ENCODE data around the gene ANO9.
"Not testable (repeated sequence)": the region's sequence is repeated elsewhere in the genome, so short reads cannot be mapped to it uniquely, and the experiment has no call there.

ANO9 gene

GRCh38 chr11:471468-472145, 29.8 kb upstream of the ANO9 start:
- no peak overlapping the region for H2AFZ ChIP-seq (ENCODE audit: insufficient read depth, low read length, poor library complexity)
- DNase-seq = no peak
- peaks cover 8% of the 10 kb centered on the region for H3K79me1 ChIP-seq (ENCODE audit: low read length)
- no peak overlapping the region for H3K27ac ChIP-seq (ENCODE audit: low read depth, low read length)
- H3K23ac ChIP-seq (ENCODE audit: low read length) = no peak overlapping the region
- H3K4me1 ChIP-seq (ENCODE audit: control insufficient read depth in 1 of 2, insufficient read depth in 2 of 2, low read length in 2 of 2) = peaks cover 18 to 29% of the 10 kb centered on the region in 2 experiments
- no peak overlapping the region for H3K9ac ChIP-seq (ENCODE audit: low read length)
- H3K4ac ChIP-seq (ENCODE audit: low read depth, low read length) = peak overlapping the region; percentile 1
- no peak overlapping the region for H3K4me2 ChIP-seq (ENCODE audit: low read length)
- no peak overlapping the region for H3K18ac ChIP-seq (ENCODE audit: low read length)
- no peak overlapping the region for H2AK5ac ChIP-seq (ENCODE audit: low read length)
- peaks cover 2% of the 10 kb centered on the region for H3K79me2 ChIP-seq (ENCODE audit: control insufficient read depth, insufficient read depth, low read length, poor library complexity)
- no peak overlapping the region for H2BK12ac ChIP-seq (ENCODE audit: low read length)
- WGBS (ENCODE audit: extremely low coverage, insufficient coverage, insufficient read length) = no CpG with 5 or more reads among the region's 61 CpGs
- no peak overlapping the region for H3K14ac ChIP-seq (ENCODE audit: low read length)
- H3K4me3 ChIP-seq (ENCODE audit: low read depth, low read length) = peak overlapping the region; percentile 27
- H2BK120ac ChIP-seq (ENCODE audit: insufficient read depth, low read length, poor library complexity) = no peak overlapping the region
- H3K27me3 ChIP-seq (ENCODE audit: insufficient read depth, low read length) = no peaks in the 10 kb centered on the region
- no peak overlapping the region for H4K8ac ChIP-seq (ENCODE audit: low read depth, low read length)
- H3K36me3 ChIP-seq (ENCODE audit: control insufficient read depth in 1 of 2, insufficient read depth in 2 of 2, low read length in 2 of 2) = peaks cover 4 to 12% of the 10 kb centered on the region in 2 experiments
- no peak overlapping the region for H4K91ac ChIP-seq (ENCODE audit: low read depth, low read length)
- no peak overlapping the region for H2BK5ac ChIP-seq (ENCODE audit: low read depth, low read length, poor library complexity)
- H4K12ac ChIP-seq (ENCODE audit: low read depth, low read length) = no peak overlapping the region
- peaks cover 6% of the 10 kb centered on the region for H3K9me3 ChIP-seq (ENCODE audit: insufficient read depth, low read depth, low read length)

DNA sequence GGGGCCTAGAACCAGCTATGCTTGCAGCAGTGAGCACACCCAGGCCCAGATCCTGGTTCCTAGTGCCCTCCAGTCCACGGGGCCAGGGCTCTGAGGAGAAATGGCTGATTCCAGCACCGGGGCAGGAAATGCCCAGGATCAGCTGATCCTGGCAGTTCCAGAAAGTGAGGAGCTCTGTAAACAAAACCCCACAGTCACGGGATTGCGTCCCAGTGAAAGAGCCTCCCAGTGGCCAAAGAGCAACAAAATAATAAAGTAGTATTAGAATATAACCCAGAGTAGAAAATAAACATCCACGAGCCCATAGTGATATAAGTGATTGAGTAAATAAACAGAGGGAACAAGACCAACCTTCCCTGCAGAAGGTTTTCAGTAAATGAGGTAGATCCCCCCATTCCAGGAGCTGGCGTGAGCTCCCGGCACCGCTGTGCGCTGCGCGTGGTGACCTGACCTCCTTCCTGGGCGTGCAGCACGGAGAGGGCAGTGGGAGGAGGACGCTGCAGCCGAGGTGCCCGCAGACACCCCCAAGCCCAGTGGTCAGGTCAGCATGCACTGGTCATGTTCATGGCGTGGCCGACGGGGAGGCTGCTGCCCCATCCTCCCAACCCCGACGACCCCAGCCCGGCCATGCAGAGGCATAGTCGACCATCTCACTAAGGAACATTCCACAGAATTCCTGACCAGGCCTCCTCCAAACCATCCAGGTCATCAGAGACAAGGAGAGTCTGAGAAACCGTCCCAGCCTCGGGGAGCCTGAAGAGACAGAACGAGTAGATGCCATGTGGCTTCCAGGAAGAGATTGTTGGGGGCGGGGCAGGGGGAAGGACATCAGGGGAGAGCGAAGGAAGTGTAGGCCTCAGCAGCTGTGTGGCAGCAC, 28.1 kb upstream of the ANO9 start:
- H4K12ac ChIP-seq (ENCODE audit: low read depth, low read length) = peak overlapping the region; percentile 22
- peaks cover 1% of the 10 kb centered on the region for H3K9me3 ChIP-seq (ENCODE audit: insufficient read depth, low read depth, low read length)
- peak overlapping the region; percentile 57 for H3K4ac ChIP-seq (ENCODE audit: low read depth, low read length)
- DNase-seq = no peak
- no CpG with 5 or more reads among the region's 28 CpGs for WGBS (ENCODE audit: extremely low coverage, insufficient coverage, insufficient read length)
- no peak overlapping the region for H2BK5ac ChIP-seq (ENCODE audit: low read depth, low read length, poor library complexity)
- peak overlapping the region; percentile 95 for H3K18ac ChIP-seq (ENCODE audit: low read length)
- H3K79me1 ChIP-seq (ENCODE audit: low read length) = peaks cover 13% of the 10 kb centered on the region
- H3K36me3 ChIP-seq (ENCODE audit: control insufficient read depth in 1 of 2, insufficient read depth in 2 of 2, low read length in 2 of 2) = peaks cover 0 to 6% of the 10 kb centered on the region in 2 experiments
- peak overlapping the region; percentile 68 for H2BK120ac ChIP-seq (ENCODE audit: insufficient read depth, low read length, poor library complexity)
- no peak overlapping the region for H3K4me3 ChIP-seq (ENCODE audit: low read depth, low read length)
- H2AFZ ChIP-seq (ENCODE audit: insufficient read depth, low read length, poor library complexity) = peak overlapping the region; percentile 56
- H3K4me1 ChIP-seq (ENCODE audit: control insufficient read depth in 1 of 2, insufficient read depth in 2 of 2, low read length in 2 of 2) = peaks cover 28 to 35% of the 10 kb centered on the region in 2 experiments
- no peaks in the 10 kb centered on the region for H3K27me3 ChIP-seq (ENCODE audit: insufficient read depth, low read length)
- H4K91ac ChIP-seq (ENCODE audit: low read depth, low read length) = peak overlapping the region; percentile 69
- H2BK12ac ChIP-seq (ENCODE audit: low read length) = peak overlapping the region; percentile 46
- H3K4me2 ChIP-seq (ENCODE audit: low read length) = no peak overlapping the region
- peak overlapping the region; percentile 64 for H4K8ac ChIP-seq (ENCODE audit: low read depth, low read length)
- H3K79me2 ChIP-seq (ENCODE audit: control insufficient read depth, insufficient read depth, low read length, poor library complexity) = peaks cover 2% of the 10 kb centered on the region
- peak overlapping the region; percentile 91 for H3K14ac ChIP-seq (ENCODE audit: low read length)
- peak overlapping the region; percentile 92 for H2AK5ac ChIP-seq (ENCODE audit: low read length)
- no peak overlapping the region for H3K27ac ChIP-seq (ENCODE audit: low read depth, low read length)
- H3K9ac ChIP-seq (ENCODE audit: low read length) = no peak overlapping the region
- H3K23ac ChIP-seq (ENCODE audit: low read length) = no peak overlapping the region

- not testable (repeated sequence) for H2BK12ac ChIP-seq (ENCODE audit: low read length); H3K23ac ChIP-seq (ENCODE audit: low read length); H2BK5ac ChIP-seq (ENCODE audit: low read depth, low read length, poor library complexity); DNase-seq; H3K36me3 ChIP-seq (ENCODE audit: control insufficient read depth in 1 of 2, insufficient read depth in 2 of 2, low read length in 2 of 2); H2AFZ ChIP-seq (ENCODE audit: insufficient read depth, low read length, poor library complexity); H2BK120ac ChIP-seq (ENCODE audit: insufficient read depth, low read length, poor library complexity); H3K9me3 ChIP-seq (ENCODE audit: insufficient read depth, low read depth, low read length); H3K4ac ChIP-seq (ENCODE audit: low read depth, low read length); H3K27me3 ChIP-seq (ENCODE audit: insufficient read depth, low read length); H3K9ac ChIP-seq (ENCODE audit: low read length); H3K79me2 ChIP-seq (ENCODE audit: control insufficient read depth, insufficient read depth, low read length, poor library complexity); H3K27ac ChIP-seq (ENCODE audit: low read depth, low read length); H3K4me3 ChIP-seq (ENCODE audit: low read depth, low read length); H3K18ac ChIP-seq (ENCODE audit: low read length); H3K4me2 ChIP-seq (ENCODE audit: low read length); H4K12ac ChIP-seq (ENCODE audit: low read depth, low read length)
- peak overlapping the region; percentile 2 for H4K8ac ChIP-seq (ENCODE audit: low read depth, low read length)
- H3K4me1 ChIP-seq (ENCODE audit: control insufficient read depth in 1 of 2, insufficient read depth in 2 of 2, low read length in 2 of 2) = peaks cover 28 to 39% of the 10 kb centered on the region in 2 experiments
- peak overlapping the region; percentile 0 for H4K91ac ChIP-seq (ENCODE audit: low read depth, low read length)
- no CpG with 5 or more reads among the region's 19 CpGs for WGBS (ENCODE audit: extremely low coverage, insufficient coverage, insufficient read length)
- peak overlapping the region; percentile 3 for H2AK5ac ChIP-seq (ENCODE audit: low read length)
- H3K14ac ChIP-seq (ENCODE audit: low read length) = peak overlapping the region; percentile 25
- H3K79me1 ChIP-seq (ENCODE audit: low read length) = peaks cover 13% of the 10 kb centered on the region
Measured at GRCh38 chr11:469026-469683, 27.3 kb upstream of the ANO9 start.

DNA sequence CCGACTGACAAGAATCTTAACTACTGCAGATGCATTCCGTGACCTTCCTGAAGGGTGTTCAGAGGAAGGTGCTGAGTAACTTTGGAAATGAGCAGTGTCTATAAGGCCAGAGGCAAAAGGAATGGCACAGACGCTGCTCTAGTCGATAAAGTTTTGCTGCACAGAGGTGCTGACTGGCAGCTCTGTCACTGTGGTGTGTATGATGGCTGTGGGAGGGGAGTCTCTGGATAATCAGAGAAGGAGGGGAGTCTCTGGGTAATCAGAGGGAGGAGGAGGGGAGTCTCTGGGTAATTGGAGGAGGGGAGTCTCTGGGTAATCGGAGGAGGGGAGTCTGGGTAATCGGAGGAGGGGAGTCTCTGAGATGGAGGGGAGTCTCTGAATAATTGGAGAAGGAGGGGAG, 26.7 kb upstream of the ANO9 start:
- Histone ChIP-seq H3K27ac (ENCODE audit: low read depth, low read length) (no peak overlapping the region), H3K9ac (ENCODE audit: low read length) (no peak overlapping the region), H2BK12ac (ENCODE audit: low read length) (no peak overlapping the region), H2BK5ac (ENCODE audit: low read depth, low read length, poor library complexity) (no peak overlapping the region), H3K36me3 (ENCODE audit: control insufficient read depth in 1 of 2, insufficient read depth in 2 of 2, low read length in 2 of 2) (peaks cover 3 to 5% of the 10 kb centered on the region in 2 experiments), H3K4me2 (ENCODE audit: low read length) (no peak overlapping the region), H3K23ac (ENCODE audit: low read length) (no peak overlapping the region), H4K12ac (ENCODE audit: low read depth, low read length) (no peak overlapping the region), H3K18ac (ENCODE audit: low read length) (no peak overlapping the region), H3K14ac (ENCODE audit: low read length) (no peak overlapping the region), H2AK5ac (ENCODE audit: low read length) (no peak overlapping the region), H3K4ac (ENCODE audit: low read depth, low read length) (no peak overlapping the region), H4K8ac (ENCODE audit: low read depth, low read length) (no peak overlapping the region), H4K91ac (ENCODE audit: low read depth, low read length) (peak overlapping the region; percentile 47), H3K9me3 (ENCODE audit: insufficient read depth, low read depth, low read length) (peaks cover 1% of the 10 kb centered on the region), H3K4me3 (ENCODE audit: low read depth, low read length) (no peak overlapping the region), H2BK120ac (ENCODE audit: insufficient read depth, low read length, poor library complexity) (no peak overlapping the region), H2AFZ (ENCODE audit: insufficient read depth, low read length, poor library complexity) (no peak overlapping the region), H3K27me3 (ENCODE audit: insufficient read depth, low read length) (no peaks in the 10 kb centered on the region), H3K79me2 (ENCODE audit: control insufficient read depth, insufficient read depth, low read length, poor library complexity) (peaks cover 2% of the 10 kb centered on the region), H3K4me1 (ENCODE audit: control insufficient read depth in 1 of 2, insufficient read depth in 2 of 2, low read length in 2 of 2) (peaks cover 28 to 39% of the 10 kb centered on the region in 2 experiments), H3K79me1 (ENCODE audit: low read length) (peaks cover 13% of the 10 kb centered on the region)
- no CpG with 5 or more reads among the region's 6 CpGs for WGBS (ENCODE audit: extremely low coverage, insufficient coverage, insufficient read length)
- no peak for DNase-seq
